Sigmoid colon (tissue), 7 donors: Measurements from ENCODE around the gene SPATA24. TPM values are rescaled to one million over a fixed set of nuclear protein-coding genes. Genes with fewer than 3 reads are reported as not detected.

Source experiments
- DNase-seq: peaks from one replicate; pipeline ENCODE4 v3.0.0-alpha.2; 2019
- H3K27ac ChIP-seq, 4 donors: fragments of 200-600 bp; sonication (generic); one replicate each; pipeline ENCODE4 v1.5.1; 2016 to 2019; ENCODE audit warnings: mild to moderate bottlenecking in 1 of 4
- H3K27me3 ChIP-seq, 3 donors: fragments of 200-600 bp; sonication (generic); one replicate each; pipeline ENCODE4 v1.5.1; 2019; ENCODE audit warnings: mild to moderate bottlenecking in 1 of 3
- H3K36me3 ChIP-seq, 4 donors: fragments of 200-600 bp; sonication (generic); one replicate each; pipeline ENCODE4 v1.5.1; 2016 to 2019
- H3K4me1 ChIP-seq, 4 donors: fragments of 200-600 bp; sonication (generic); one replicate each; pipeline ENCODE4 v1.5.1; 2017 to 2019
- H3K4me3 ChIP-seq, 4 donors: fragments of 200-600 bp; sonication (generic); one replicate each; pipeline ENCODE4 v1.5.1; 2017 to 2019; ENCODE audit warnings: mild to moderate bottlenecking in 2 of 4, moderate library complexity in 1 of 4
- H3K9me3 ChIP-seq, 4 donors: fragments of 200-600 bp in 3 of 4; sonication (generic) in 3 of 4; one replicate each; pipeline versions ENCODE4 v1.5.1 to v1.6.1; 2013 to 2019
- CTCF ChIP-seq, 4 experiments: fragments of 450-650 bp in 3 of 4; fragments of 200-600 bp in 1 of 4; IDR thresholded peaks; one replicate each; pipeline ENCODE4 v1.5.1; 2016 to 2019; ENCODE audit warnings: antibody characterized with exemption in 4 of 4, mild to moderate bottlenecking in 3 of 4, moderate library complexity in 2 of 4
- EP300 ChIP-seq, 4 donors: sonication (generic); formaldehyde crosslinking; IDR thresholded peaks; one replicate each; pipeline ENCODE4 v1.6.1; 2017; ENCODE audit warnings: antibody characterized with exemption in 4 of 4
- POLR2A ChIP-seq, 2 donors: fragments of 450-650 bp; IDR thresholded peaks; one replicate each; pipeline ENCODE4 v1.6.1; 2016; ENCODE audit warnings: antibody characterized with exemption in 2 of 2, mild to moderate bottlenecking in 2 of 2, moderate library complexity in 2 of 2
- POLR2AphosphoS5 ChIP-seq, 4 donors: sonication (generic); formaldehyde crosslinking; IDR thresholded peaks; one replicate each; pipeline ENCODE4 v1.6.1; 2017; ENCODE audit warnings: antibody characterized with exemption in 4 of 4
- WGBS, 2 donors: extraction: QIAGEN DNeasy Blood & Tissue Kit; methylation state at CpG; one replicate each; pipeline ENCODE4 v1.1.7; 2013; 5-methylcytosine and 5-hydroxymethylcytosine counted together
- intact Hi-C: fragments of 100-400 bp; cut with DNase I; formaldehyde crosslinking; loops from one replicate; pipeline ENCODE4 v1.15.1; 2023
- polyA plus RNA-seq, 3 donors: library from polyadenylated mRNA; stranded (reverse); fragments of 200-250 nt; gene quantifications; one replicate each; pipeline ENCODE4 v1.2.3, GENCODE V29; 2013
- total RNA-seq, 4 donors: library from RNA; depleted of rRNA; stranded (reverse); fragments of >200 nt; gene quantifications; one replicate each; pipeline ENCODE4 v1.1.0, GENCODE V29; 2016
- donor health status: healthy with polysubstance abuse.
- donor health status: Bipolar disorder and iron deficiency.
- donor health status: healthy.

SPATA24 gene
- total and polyA plus RNA-seq, 7 donors, result 1.4 to 9.0 (median 7.3) TPM

DNA sequence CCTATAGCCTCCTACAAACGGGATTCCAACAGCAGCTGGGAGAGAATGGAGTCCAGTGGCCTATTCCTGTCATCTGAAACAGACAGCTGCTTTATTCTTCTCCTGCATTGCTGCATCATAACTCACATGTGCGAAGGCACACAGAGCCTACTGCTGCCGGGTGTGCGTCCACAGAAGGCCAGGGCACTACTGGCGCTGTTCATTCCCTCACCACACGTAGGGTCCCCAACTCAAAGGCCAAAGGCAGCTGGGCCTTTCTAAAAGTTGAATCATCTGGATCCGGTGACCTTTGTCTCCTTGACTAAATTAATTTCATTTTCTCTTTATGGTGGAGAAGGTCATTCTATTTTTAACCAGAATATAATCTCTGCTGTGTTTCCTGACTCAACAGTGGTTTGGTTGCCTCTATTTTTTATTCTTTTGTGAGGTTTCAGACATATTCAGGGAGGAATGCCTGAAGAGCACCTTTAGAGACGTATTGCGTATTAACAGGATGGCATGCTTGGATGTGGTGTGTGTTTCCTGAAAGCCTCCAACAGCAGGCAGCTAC lies 10.8 kb upstream of the SPATA24 start:
- intact Hi-C loops, result no loop called here
- 83 to 85% methylated on average over 9 of the region's 9 CpGs for WGBS, 2 donors
- Histone ChIP-seq H3K4me1 (peaks cover 0 to 67% (median 59%) of the 10 kb centered on the region in 4 donors), H3K4me3 (no peak overlapping the region), H3K27ac (peak overlapping the region; percentile 32 to 78 (median 56)), H3K27me3 (no peaks in the 10 kb centered on the region), H3K9me3 (no peaks in the 10 kb centered on the region), H3K36me3 (peaks cover 0 to 14% (median 0%) of the 10 kb centered on the region in 4 donors)
- DNase-seq, result no peak
- TF ChIP-seq POLR2AphosphoS5 (IDR thresholded peaks at IDR 0.05) (no peak), CTCF (IDR thresholded peaks at IDR 0.05) (peak in 1 of 4 experiments; percentile 5)

DNA sequence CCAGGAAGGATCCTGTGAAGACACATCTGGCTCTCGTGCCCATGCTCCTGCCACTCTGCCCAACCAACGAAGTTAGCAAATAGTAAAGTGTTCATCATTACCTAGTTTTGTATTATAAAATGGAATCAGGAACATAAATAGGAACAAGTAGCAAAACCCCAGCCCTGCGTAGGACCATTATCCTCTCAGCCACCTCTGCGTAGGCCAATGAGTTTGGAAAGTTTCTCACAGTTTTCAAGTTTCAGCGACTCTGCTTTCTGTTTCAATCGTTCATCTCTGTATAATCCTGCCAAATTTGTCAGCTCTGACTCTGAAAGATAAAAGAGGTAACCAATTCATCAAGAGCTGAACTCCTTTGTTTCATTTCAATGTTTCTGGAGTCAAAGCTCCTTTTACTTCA lies 10.1 kb upstream of the SPATA24 start:
- Histone ChIP-seq H3K36me3 (peaks cover 0 to 8% (median 0%) of the 10 kb centered on the region in 4 donors), H3K27me3 (no peaks in the 10 kb centered on the region), H3K9me3 (no peaks in the 10 kb centered on the region), H3K4me1 (peaks cover 0 to 69% (median 63%) of the 10 kb centered on the region in 4 donors), H3K4me3 (no peak overlapping the region), H3K27ac (peak overlapping the region in 3 of 4 donors; percentile 54 to 78 (median 58))
- DNase-seq, result no peak
- WGBS, 2 donors, result 81 to 88% methylated on average over 6 of the region's 6 CpGs
- TF ChIP-seq EP300 (IDR thresholded peaks at IDR 0.05) (no peak), POLR2A (IDR thresholded peaks at IDR 0.05) (no peak), POLR2AphosphoS5 (IDR thresholded peaks at IDR 0.05) (no peak), CTCF (IDR thresholded peaks at IDR 0.05) (no peak)
- intact Hi-C loops, result no loop called here

DNA sequence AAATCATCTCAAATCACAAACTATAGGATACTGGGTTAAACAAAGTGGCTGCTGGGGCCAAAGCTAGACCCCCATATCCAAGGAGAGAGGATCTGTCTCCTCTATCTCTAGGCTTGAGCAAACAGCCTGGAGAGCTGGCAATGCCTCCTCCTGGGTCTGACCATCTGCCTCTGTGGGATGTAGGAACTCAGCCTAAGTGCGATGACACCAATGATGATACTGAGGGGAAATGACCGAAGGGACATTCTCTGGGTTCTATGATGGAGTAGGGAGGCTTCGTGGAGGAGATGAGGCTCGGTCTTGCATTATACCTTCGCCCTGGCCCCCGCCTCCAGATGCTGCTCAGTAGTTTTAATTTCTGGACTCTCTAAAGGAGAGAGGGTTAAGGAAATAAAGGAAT lies 9.3 kb upstream of the SPATA24 start:
- peaks cover 0 to 67% (median 63%) of the 10 kb centered on the region in 4 donors for H3K4me1 ChIP-seq
- H3K9me3 ChIP-seq, result no peaks in the 10 kb centered on the region
- 98% methylated on average over 6 of the region's 6 CpGs for WGBS, 2 donors
- no peaks in the 10 kb centered on the region for H3K36me3 ChIP-seq
- no peak for TF ChIP-seq POLR2AphosphoS5 (IDR thresholded peaks at IDR 0.05)
- TF ChIP-seq POLR2A (IDR thresholded peaks at IDR 0.05), result no peak
- no peak for TF ChIP-seq CTCF (IDR thresholded peaks at IDR 0.05)
- TF ChIP-seq EP300 (IDR thresholded peaks at IDR 0.05), result no peak
- H3K27ac ChIP-seq, result no peak overlapping the region
- intact Hi-C loops, result no loop called here
- DNase-seq, result no peak
- H3K27me3 ChIP-seq, result no peaks in the 10 kb centered on the region
- no peak overlapping the region for H3K4me3 ChIP-seq

DNA sequence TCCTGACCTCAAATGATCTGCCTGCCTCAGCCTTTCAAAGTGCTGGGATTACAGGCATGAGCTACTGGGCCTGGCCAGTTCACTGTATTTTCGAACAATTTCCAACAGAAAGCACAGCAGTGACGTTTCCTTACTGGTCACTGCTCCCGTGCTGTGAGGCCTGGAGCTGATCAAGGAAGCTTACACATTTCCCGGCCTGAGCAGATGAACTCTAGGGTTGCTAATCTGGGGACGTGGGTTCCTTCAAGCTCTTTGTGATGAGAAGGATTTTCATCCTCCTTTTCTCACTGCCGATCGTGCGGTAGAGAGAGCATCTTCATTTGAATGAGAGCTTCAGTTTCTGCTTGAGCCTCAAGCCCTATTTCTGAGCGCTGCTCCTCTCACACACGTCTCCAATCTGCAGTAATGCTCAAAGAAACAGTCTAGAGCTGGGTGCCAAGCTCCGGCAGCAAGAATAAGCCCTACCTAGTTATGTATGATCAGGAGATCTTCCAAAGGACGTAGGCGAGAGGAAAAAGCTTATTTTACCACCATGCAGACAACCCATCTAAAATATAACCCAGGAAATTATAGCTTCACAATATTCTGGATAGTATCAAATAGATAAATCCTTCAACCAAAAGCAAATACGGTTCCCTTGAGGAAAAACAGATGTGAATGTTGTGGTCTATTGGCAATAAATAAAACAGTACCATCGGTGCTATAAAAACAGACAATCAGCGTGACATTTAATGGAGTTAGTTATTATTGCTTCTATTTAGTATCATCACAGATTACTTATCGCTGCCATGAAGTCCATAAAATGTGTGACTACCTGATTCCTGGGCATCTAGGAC lies 7.3 kb upstream of the SPATA24 start:
- WGBS, 2 donors, result 83 to 90% methylated on average over 17 of the region's 17 CpGs
- intact Hi-C loops, result no loop called here
- Histone ChIP-seq H3K4me3 (no peak overlapping the region), H3K9me3 (no peaks in the 10 kb centered on the region), H3K27me3 (no peaks in the 10 kb centered on the region), H3K27ac (peak overlapping the region; percentile 51 to 68 (median 62)), H3K4me1 (peaks cover 0 to 47% (median 44%) of the 10 kb centered on the region in 4 donors), H3K36me3 (no peaks in the 10 kb centered on the region)
- peak; percentile 79 for DNase-seq
- TF ChIP-seq EP300 (IDR thresholded peaks at IDR 0.05) (peak; percentile 50 to 85 (median 72)), CTCF (IDR thresholded peaks at IDR 0.05) (no peak), POLR2AphosphoS5 (IDR thresholded peaks at IDR 0.05) (peak; percentile 96 to 100 (median 98)), POLR2A (IDR thresholded peaks at IDR 0.05) (no peak)
